ENCODE measurements around the gene ADAMTS14.
"Not testable (repeated sequence)": the region's sequence is repeated elsewhere in the genome, so short reads cannot be mapped to it uniquely, and the experiment has no call there.

Gene ADAMTS14

GRCh38 chr10:70662362-70663220, 9.7 kb upstream of the ADAMTS14 start:
- no peak for TF ChIP-seq CTCF (IDR thresholded peaks at IDR 0.05; ENCODE audit: extremely low read depth, missing control alignments)
- DNase-seq (ENCODE audit: low spot score) = no peak

- not testable (repeated sequence) for DNase-seq (ENCODE audit: low spot score)
Measured at GRCh38 chr10:70663458-70664409, 8.6 kb upstream of the ADAMTS14 start.

- DNase-seq (ENCODE audit: low spot score) = no peak
- no peak for TF ChIP-seq CTCF (IDR thresholded peaks at IDR 0.05; ENCODE audit: extremely low read depth, missing control alignments)
Measured at GRCh38 chr10:70664702-70665195, 7.6 kb upstream of the ADAMTS14 start.

GRCh38 chr10:70666960-70667798, 5.1 kb upstream of the ADAMTS14 start:
- no peak for TF ChIP-seq CTCF (IDR thresholded peaks at IDR 0.05; ENCODE audit: extremely low read depth, missing control alignments)
- DNase-seq (ENCODE audit: low spot score) = no peak

GRCh38 chr10:70667818-70668217, 4.5 kb upstream of the ADAMTS14 start:
- not testable (repeated sequence) for DNase-seq (ENCODE audit: low spot score)

GRCh38 chr10:70668454-70668970, 3.8 kb upstream of the ADAMTS14 start:
- no peak for DNase-seq (ENCODE audit: low spot score)
- TF ChIP-seq CTCF (IDR thresholded peaks at IDR 0.05; ENCODE audit: extremely low read depth, missing control alignments) = no peak

- TF ChIP-seq CTCF (IDR thresholded peaks at IDR 0.05; ENCODE audit: extremely low read depth, missing control alignments) = no peak
- DNase-seq (ENCODE audit: low spot score) = no peak
Measured at GRCh38 chr10:70669015-70669414, 3.3 kb upstream of the ADAMTS14 start.
